K562 (cell line): Measurements from ENCODE around the gene TMEM88. TPM values are rescaled to one million over a fixed set of nuclear protein-coding genes. Genes with fewer than 3 reads are reported as not detected.

Source experiments
- AFF1 ChIP-seq, 2 experiments: fragments of 450-650 bp; IDR thresholded peaks; 2 replicates each; pipeline ENCODE4 v1.6.1; 2018; ENCODE audit warnings: mild to moderate bottlenecking in 2 of 2, low read depth in 1 of 2; ENCODE audit not compliant: partially characterized antibody in 2 of 2
- ARHGAP35 ChIP-seq: fragments of 450-650 bp; IDR thresholded peaks from 2 replicates; pipeline ENCODE4 v1.6.1; 2018; ENCODE audit not compliant: partially characterized antibody
- GATAD2B ChIP-seq: fragments of 450-650 bp; IDR thresholded peaks from 2 replicates; pipeline ENCODE4 v1.6.1; 2017; ENCODE audit warnings: mild to moderate bottlenecking, borderline replicate concordance
- KDM5B ChIP-seq: fragments of 200-600 bp; sonication (generic); IDR thresholded peaks from 2 replicates; pipeline ENCODE4 v1.6.1; 2012; ENCODE audit warnings: low read depth, mild to moderate bottlenecking, moderate library complexity, low read length, control low read depth, inconsistent platforms; ENCODE audit not compliant: insufficient replicate concordance
- KLF10 ChIP-seq: fragments of 250-450 bp; sonication (Bioruptor Pico); IDR thresholded peaks from 2 replicates; pipeline ENCODE4 v1.6.1; 2021; ENCODE audit warnings: matching md5 sums
- RAD21 ChIP-seq, 2 experiments: fragments of 250-450 bp in 1 of 2; fragments of 450-650 bp in 1 of 2; sonication (Bioruptor Pico) in 1 of 2; formaldehyde crosslinking in 1 of 2; IDR thresholded peaks in 1 of 2; conservative IDR thresholded peaks in 1 of 2; 2 replicates each; pipeline versions ENCODE4 v1.4.0 to v1.8.0; 2020 to 2022; ENCODE audit warnings: mild to moderate bottlenecking in 2 of 2, moderate library complexity in 1 of 2
- RBM25 ChIP-seq: fragments of 200-400 bp; formaldehyde crosslinking; IDR thresholded peaks from 2 replicates; pipeline ENCODE4 v1.6.1; 2018; ENCODE audit warnings: low read length, low read depth, moderate library complexity; ENCODE audit not compliant: severe bottlenecking
- ZFP30 ChIP-seq: fragments of 250-450 bp; sonication (Bioruptor Pico); IDR thresholded peaks from 2 replicates; pipeline ENCODE4 v1.8.0; 2022; ENCODE audit warnings: moderate library complexity, mild to moderate bottlenecking, inconsistent platforms, borderline replicate concordance
- ZNF280B ChIP-seq: fragments of 250-450 bp; sonication (Bioruptor Pico); IDR thresholded peaks from 2 replicates; pipeline ENCODE4 v1.5.1; 2021; ENCODE audit warnings: mild to moderate bottlenecking
- ZNF347 ChIP-seq: fragments of 450-650 bp; formaldehyde crosslinking; IDR thresholded peaks from 2 replicates; pipeline ENCODE4 v1.4.0; 2020; ENCODE audit warnings: low read depth, mild to moderate bottlenecking, moderate library complexity
- ZNF699 ChIP-seq: fragments of 250-450 bp; sonication (Bioruptor Pico); IDR thresholded peaks from 2 replicates; pipeline ENCODE4 v1.8.0; 2021; ENCODE audit warnings: mild to moderate bottlenecking, moderate library complexity; ENCODE audit not compliant: insufficient replicate concordance
- polyA plus RNA-seq, 8 experiments: library from polyadenylated mRNA; depleted of rRNA in 4 of 8; stranded (reverse) in 5 of 8; unstranded in 3 of 8; fragments of >200 nt; fragmentation: Nextera tagmentation in 2 of 8; fragmentation: Illumina TruSeq in 1 of 8; extraction: Ambion mirVana in 2 of 8; extraction: Trizol in 1 of 8; gene quantifications; 2 replicates each; pipeline versions ENCODE4 v1.2.1 to v1.2.3, GENCODE V29; 2011 to 2014; ENCODE audit warnings: inconsistent platforms in 1 of 8, missing spikeins in 1 of 8
- total RNA-seq, 7 experiments: library from RNA; depleted of rRNA in 6 of 7; stranded (reverse); fragments of >200 nt in 6 of 7; fragmentation: Illumina TruSeq in 2 of 7; extraction: Trizol in 2 of 7; gene quantifications; 2 replicates each; pipeline versions ENCODE4 v1.2.1 to v1.2.3, GENCODE V29; 2011 to 2021; ENCODE audit warnings: low replicate concordance in 1 of 7
- TF ChIP-seq, protein P1 (sequence below): fragments of 250-450 bp; sonication (Bioruptor Pico); IDR thresholded peaks from 2 replicates; pipeline ENCODE4 v1.8.0; 2022; ENCODE audit warnings: moderate library complexity, mild to moderate bottlenecking, inconsistent platforms
- TF ChIP-seq, protein P2 (sequence below): sonication (generic); formaldehyde crosslinking; IDR thresholded peaks from 2 replicates; pipeline ENCODE4 v1.8.1; 2023; ENCODE audit warnings: mild to moderate bottlenecking, missing genetic modification reagents, moderate library complexity
- TF ChIP-seq, protein P3 (sequence below): fragments of 150-350 bp; conservative IDR thresholded peaks from 2 replicates; pipeline ENCODE4 v1.6.1; 2014; ENCODE audit warnings: low read length

The TMEM88 gene
- total and polyA plus RNA-seq, 9 of the 15 experiments (the other 6 are each of a cell fraction or from before 2014, with no cell fraction given), result 0.10 to 1.4 (median 0.36) TPM; not detected in 3

DNA sequence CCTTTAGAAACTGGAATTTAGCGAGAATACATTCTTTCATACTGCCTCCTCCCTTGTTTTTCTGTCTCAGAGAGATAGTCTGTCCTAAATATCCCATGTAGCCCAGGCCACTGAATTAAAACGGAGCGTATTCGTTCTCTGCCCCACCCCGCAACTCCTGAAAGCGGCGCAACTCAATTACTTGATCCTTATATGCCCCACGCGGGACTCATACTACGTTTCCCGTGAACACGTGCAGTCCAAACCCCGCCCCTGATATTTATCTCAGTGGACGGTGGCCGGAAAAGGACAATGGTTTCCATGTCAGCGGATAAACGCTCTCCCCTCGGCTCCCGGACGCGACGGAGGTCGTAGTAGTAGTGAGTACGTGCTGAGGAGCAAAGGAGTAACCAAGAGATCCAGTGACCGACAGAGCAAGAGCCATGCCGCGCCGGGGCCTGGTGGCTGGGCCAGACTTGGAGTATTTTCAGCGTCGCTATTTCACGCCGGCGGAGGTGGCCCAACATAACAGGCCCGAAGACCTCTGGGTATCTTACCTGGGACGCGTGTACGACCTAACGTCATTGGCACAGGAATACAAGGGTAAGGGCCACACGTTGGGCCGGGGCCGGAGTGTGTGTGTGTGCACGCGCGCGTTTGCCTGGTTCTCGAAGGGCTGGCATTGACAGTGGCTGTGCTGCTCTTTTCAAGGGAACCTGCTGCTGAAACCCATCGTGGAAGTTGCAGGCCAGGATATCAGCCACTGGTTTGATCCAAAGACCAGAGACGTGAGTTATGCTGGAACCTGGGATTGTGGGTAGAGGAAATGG, 3.1 kb downstream of the TMEM88 start, which contains the start of gene CYB5D1 (continued):
- TF ChIP-seq RAD21 (CRISPR knock-in tag; conservative IDR thresholded peaks at IDR 0.05 in 1 of 2, IDR thresholded peaks at IDR 0.05 in 1 of 2) (no peak), ZFP30 (no peak), ZNF347 (CRISPR knock-in tag) (no peak), RBM25 (no peak), KLF10 (CRISPR knock-in tag) (no peak), AFF1 (IDR thresholded peaks at IDR 0.05; ENCODE audit: low read depth in 1 of 2, partially characterized antibody in 2 of 2) (no peak), ZNF280B (no peak), ARHGAP35 (no peak), ZNF699 (CRISPR knock-in tag) (no peak), KDM5B (no peak), GATAD2B (no peak)
- TF ChIP-seq, protein P1, sequence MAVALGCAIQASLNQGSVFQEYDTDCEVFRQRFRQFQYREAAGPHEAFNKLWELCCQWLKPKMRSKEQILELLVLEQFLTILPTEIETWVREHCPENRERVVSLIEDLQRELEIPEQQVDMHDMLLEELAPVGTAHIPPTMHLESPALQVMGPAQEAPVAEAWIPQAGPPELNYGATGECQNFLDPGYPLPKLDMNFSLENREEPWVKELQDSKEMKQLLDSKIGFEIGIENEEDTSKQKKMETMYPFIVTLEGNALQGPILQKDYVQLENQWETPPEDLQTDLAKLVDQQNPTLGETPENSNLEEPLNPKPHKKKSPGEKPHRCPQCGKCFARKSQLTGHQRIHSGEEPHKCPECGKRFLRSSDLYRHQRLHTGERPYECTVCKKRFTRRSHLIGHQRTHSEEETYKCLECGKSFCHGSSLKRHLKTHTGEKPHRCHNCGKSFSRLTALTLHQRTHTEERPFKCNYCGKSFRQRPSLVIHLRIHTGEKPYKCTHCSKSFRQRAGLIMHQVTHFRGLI (CRISPR knock-in tag), result no peak
- TF ChIP-seq, protein P2, sequence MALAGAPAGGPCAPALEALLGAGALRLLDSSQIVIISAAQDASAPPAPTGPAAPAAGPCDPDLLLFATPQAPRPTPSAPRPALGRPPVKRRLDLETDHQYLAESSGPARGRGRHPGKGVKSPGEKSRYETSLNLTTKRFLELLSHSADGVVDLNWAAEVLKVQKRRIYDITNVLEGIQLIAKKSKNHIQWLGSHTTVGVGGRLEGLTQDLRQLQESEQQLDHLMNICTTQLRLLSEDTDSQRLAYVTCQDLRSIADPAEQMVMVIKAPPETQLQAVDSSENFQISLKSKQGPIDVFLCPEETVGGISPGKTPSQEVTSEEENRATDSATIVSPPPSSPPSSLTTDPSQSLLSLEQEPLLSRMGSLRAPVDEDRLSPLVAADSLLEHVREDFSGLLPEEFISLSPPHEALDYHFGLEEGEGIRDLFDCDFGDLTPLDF (CRISPR knock-in tag), result 0 out of 2 replicates have a peak, but pooled peaks have one; percentile 24
- TF ChIP-seq, protein P3, sequence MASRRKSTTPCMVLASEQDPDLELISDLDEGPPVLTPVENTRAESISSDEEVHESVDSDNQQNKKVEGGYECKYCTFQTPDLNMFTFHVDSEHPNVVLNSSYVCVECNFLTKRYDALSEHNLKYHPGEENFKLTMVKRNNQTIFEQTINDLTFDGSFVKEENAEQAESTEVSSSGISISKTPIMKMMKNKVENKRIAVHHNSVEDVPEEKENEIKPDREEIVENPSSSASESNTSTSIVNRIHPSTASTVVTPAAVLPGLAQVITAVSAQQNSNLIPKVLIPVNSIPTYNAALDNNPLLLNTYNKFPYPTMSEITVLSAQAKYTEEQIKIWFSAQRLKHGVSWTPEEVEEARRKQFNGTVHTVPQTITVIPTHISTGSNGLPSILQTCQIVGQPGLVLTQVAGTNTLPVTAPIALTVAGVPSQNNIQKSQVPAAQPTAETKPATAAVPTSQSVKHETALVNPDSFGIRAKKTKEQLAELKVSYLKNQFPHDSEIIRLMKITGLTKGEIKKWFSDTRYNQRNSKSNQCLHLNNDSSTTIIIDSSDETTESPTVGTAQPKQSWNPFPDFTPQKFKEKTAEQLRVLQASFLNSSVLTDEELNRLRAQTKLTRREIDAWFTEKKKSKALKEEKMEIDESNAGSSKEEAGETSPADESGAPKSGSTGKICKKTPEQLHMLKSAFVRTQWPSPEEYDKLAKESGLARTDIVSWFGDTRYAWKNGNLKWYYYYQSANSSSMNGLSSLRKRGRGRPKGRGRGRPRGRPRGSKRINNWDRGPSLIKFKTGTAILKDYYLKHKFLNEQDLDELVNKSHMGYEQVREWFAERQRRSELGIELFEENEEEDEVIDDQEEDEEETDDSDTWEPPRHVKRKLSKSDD, result no peak
